ENCODE results near the gene RMC1. TPM values are rescaled to one million over a fixed set of nuclear protein-coding genes. Genes with fewer than 3 reads are reported as not detected.

Gene RMC1
- total RNA-seq, 1 experiment from 2014 or later, result 38.4 TPM

DNA sequence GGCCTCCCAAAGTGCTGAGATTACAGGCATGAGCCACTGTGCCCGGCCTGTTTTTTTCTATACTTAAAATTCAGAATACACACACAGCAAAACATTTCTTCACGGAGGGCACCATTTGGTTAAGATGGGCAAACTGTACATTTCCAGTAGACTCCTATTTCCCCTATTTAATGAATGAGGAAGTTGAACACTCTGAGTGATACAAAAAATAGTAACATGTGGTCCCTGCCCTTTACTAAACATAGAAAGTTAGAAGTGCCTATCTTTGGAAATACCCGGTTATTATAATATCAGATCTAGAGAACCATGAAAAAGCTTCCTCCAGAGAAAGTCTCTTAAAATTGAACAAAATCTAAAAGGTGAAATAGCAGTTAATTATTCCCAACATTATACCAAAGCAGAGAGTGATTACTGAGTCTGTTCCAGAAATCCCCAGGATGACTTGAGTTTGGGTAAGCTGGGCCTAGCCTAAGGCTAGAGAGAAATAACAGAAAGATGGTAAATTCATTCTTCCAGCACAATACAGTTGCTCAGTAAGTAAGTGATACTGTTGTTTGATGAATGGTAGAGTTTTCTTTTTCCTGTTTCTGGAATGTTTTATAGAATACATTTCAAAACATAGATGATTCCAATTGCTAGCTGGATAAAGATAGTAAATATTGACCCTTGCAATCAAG, 23.3 kb upstream of the RMC1 start:
- RAD21 ChIA-PET (ENCODE audit: low non-redundant PET in 1 of 2, low total read pairs in 2 of 2, uncharacterized antibody in 2 of 2, unreplicated experiment in 2 of 2), result no interaction called here
- no peak for DNase-seq (ENCODE audit: low read depth, low spot score)

DNA sequence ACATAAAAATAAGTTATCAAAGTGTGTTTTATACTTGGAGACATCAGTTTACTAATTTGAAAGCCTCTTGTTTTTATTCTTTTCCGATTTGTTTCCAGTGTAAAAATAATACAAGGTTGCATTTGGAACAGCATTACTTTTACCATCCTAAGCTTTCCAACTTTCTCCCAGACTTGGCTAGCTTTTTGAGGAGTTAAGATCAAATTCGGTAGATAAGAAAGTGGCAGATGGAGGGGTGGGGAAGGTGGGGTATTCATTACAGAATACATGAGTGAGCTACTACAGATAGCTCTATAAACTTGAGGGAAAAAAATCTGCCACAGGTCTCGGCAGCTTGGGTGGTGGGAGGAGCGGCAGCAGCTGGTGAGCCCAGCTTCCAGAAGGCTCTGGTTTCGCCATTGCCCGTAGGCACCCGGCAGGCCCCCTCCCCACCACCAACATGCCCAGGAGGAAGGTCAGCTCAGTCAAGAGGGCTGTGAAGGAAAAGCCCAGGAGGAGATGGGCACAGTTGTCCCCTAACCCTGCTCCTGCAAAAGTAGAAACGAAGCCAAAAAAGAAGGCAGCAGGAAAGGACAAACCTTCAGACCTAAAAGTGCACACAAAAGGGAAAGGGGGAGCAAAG, 18.6 kb upstream of the RMC1 start:
- no peak overlapping the region for H3K27ac ChIP-seq (ENCODE audit: low read depth, low read length)
- H3K27me3 ChIP-seq (ENCODE audit: insufficient read depth, low read length), result no peaks in the 10 kb centered on the region
- H3K9ac ChIP-seq (ENCODE audit: low read length), result no peak overlapping the region
- ChIA-PET RAD21 (ENCODE audit: low non-redundant PET in 1 of 2, low total read pairs in 2 of 2, uncharacterized antibody in 2 of 2, unreplicated experiment in 2 of 2) (no interaction called here), POLR2A (no interaction called here), CTCF (interaction anchor here (1.2 to 1.3 kb wide), 2 partner anchors 13 to 218 kb away, joined by 5 to 6 read pairs; no protein-coding TSS in a partner anchor)
- DNase-seq (ENCODE audit: low read depth, low spot score) (no peak), ATAC-seq (no peak)
- no peaks in the 10 kb centered on the region for H3K9me3 ChIP-seq (ENCODE audit: control insufficient read depth in 1 of 2, insufficient read depth in 1 of 2, low read depth in 1 of 2, low read length in 2 of 2)
- TF ChIP-seq, protein P1, sequence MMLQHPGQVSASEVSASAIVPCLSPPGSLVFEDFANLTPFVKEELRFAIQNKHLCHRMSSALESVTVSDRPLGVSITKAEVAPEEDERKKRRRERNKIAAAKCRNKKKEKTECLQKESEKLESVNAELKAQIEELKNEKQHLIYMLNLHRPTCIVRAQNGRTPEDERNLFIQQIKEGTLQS (IDR thresholded peaks at IDR 0.05), result no peak
- no peak for TF ChIP-seq SRF (IDR thresholded peaks at IDR 0.05; ENCODE audit: low read depth)
- TF ChIP-seq EZH2phosphoT487 (IDR thresholded peaks at IDR 0.05; ENCODE audit: borderline replicate concordance), result no peak
- TF ChIP-seq CBX3 (IDR thresholded peaks at IDR 0.05; ENCODE audit: low read depth), result no peak
- no peak for TF ChIP-seq ZNF274 (IDR thresholded peaks at IDR 0.05; ENCODE audit: low read depth, low read length)
- no peak for TF ChIP-seq ZFX (IDR thresholded peaks at IDR 0.05)
- intact Hi-C loops (cut with micrococcal nuclease), result no loop called here
- H3K4me3 ChIP-seq (replicated peaks in 1 of 2; ENCODE audit: low read depth in 1 of 2, low read length in 2 of 2), result no peak overlapping the region
- no peak overlapping the region for H3K4me2 ChIP-seq (ENCODE audit: low read length)
- H3K4me1 ChIP-seq (ENCODE audit: control insufficient read depth in 1 of 2, insufficient read depth in 2 of 2, low read length in 2 of 2), result no peaks in the 10 kb centered on the region
- H2AFZ ChIP-seq (ENCODE audit: low read depth, low read length, poor library complexity, severe bottlenecking), result no peak overlapping the region
- H3K9me2 ChIP-seq (ENCODE audit: insufficient read depth), result no peaks in the 10 kb centered on the region
- H4K20me1 ChIP-seq (ENCODE audit: insufficient read depth), result no peaks in the 10 kb centered on the region
- no peaks in the 10 kb centered on the region for H3K79me2 ChIP-seq (ENCODE audit: insufficient read depth, low read length)
- peaks cover 8 to 23% of the 10 kb centered on the region in 2 experiments for H3K36me3 ChIP-seq (ENCODE audit: control insufficient read depth in 1 of 2, insufficient read depth in 2 of 2, low read length in 2 of 2)
- no TSS peak for BruUV-seq (replicated peaks)

More for the DNA sequence above, 23.3 kb upstream of the RMC1 start:
- Histone ChIP-seq H3K36me3 (ENCODE audit: control insufficient read depth in 1 of 2, insufficient read depth in 2 of 2, low read length in 2 of 2) (peaks cover 30 to 53% of the 10 kb centered on the region in 2 experiments), H2AFZ (ENCODE audit: low read depth, low read length, poor library complexity, severe bottlenecking) (no peak overlapping the region), H3K4me3 (replicated peaks in 1 of 2; ENCODE audit: low read depth in 1 of 2, low read length in 2 of 2) (no peak overlapping the region), H4K20me1 (ENCODE audit: insufficient read depth) (no peaks in the 10 kb centered on the region), H3K27me3 (ENCODE audit: insufficient read depth, low read length) (no peaks in the 10 kb centered on the region), H3K27ac (ENCODE audit: low read depth, low read length) (no peak overlapping the region), H3K79me2 (ENCODE audit: insufficient read depth, low read length) (no peaks in the 10 kb centered on the region), H3K9me3 (ENCODE audit: control insufficient read depth in 1 of 2, insufficient read depth in 1 of 2, low read depth in 1 of 2, low read length in 2 of 2) (no peaks in the 10 kb centered on the region), H3K4me1 (ENCODE audit: control insufficient read depth in 1 of 2, insufficient read depth in 2 of 2, low read length in 2 of 2) (no peaks in the 10 kb centered on the region), H3K9ac (ENCODE audit: low read length) (no peak overlapping the region), H3K9me2 (ENCODE audit: insufficient read depth) (no peaks in the 10 kb centered on the region), H3K4me2 (ENCODE audit: low read length) (no peak overlapping the region)
- BruUV-seq (replicated peaks), result no TSS peak
- ATAC-seq, result no peak
- ChIA-PET CTCF (no interaction called here), POLR2A (no interaction called here)
- intact Hi-C loops (cut with micrococcal nuclease), result no loop called here
- TF ChIP-seq ZNF274 (IDR thresholded peaks at IDR 0.05; ENCODE audit: low read depth, low read length) (no peak), EGR1 (IDR thresholded peaks at IDR 0.05; ENCODE audit: low read depth) (no peak)
- TF ChIP-seq, protein P1 (IDR thresholded peaks at IDR 0.05), result no peak

Data from HCT116 (cell line).